ENCODE data around the gene USP1. TPM values are rescaled to one million over a fixed set of nuclear protein-coding genes. Genes with fewer than 3 reads are reported as not detected.

The USP1 gene
- total RNA-seq, 1 experiment from 2014 or later, result 30.2 TPM

DNA sequence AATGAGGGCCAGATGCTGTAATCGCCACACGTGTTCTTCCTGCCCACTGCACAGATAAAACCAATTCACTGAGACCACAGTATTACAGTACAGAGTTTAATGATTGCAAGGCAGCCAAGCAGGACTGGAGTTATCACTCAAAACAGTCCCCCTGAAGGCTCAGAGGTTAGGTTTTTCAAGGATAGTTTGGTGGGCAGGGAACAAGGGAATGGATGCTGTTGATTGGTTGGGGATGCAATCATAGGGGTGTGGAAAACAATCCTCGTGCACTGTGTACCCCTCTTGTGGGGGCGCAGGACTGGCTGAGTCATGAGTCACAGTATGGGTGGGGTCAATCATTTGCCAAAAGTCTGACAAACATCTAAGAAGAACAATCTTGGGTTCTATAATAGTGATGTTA lies 12.4 kb upstream of the USP1 start:
- in situ Hi-C loops (cut with HindIII; ENCODE audit: low pct_unique_long_range_greater_than_20kb, low sequenced_read_pairs), result no loop called here
- peak; percentile 78 for DNase-seq (ENCODE audit: low read depth)

DNA sequence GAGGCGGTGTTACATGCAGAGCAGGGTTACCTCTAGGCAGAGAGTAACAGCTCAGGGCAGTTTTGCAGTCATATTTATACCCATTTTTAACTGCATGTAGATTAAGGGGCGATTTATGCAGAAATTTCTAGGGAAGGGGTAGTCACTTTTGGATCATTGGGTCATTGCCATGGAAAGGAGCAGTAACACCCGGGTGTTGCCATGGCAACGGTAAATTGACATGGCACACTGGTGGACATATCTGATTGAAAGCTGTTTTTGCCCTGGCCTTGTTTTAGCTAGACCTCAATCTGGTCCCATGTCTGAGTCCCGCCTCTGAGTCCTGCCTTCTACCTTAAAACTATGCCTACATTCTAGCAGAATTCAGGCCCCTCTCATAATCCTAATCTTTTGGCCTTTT lies 11.8 kb upstream of the USP1 start:
- DNase-seq (ENCODE audit: low read depth), result no peak
- in situ Hi-C loops (cut with HindIII; ENCODE audit: low pct_unique_long_range_greater_than_20kb, low sequenced_read_pairs), result no loop called here

DNA sequence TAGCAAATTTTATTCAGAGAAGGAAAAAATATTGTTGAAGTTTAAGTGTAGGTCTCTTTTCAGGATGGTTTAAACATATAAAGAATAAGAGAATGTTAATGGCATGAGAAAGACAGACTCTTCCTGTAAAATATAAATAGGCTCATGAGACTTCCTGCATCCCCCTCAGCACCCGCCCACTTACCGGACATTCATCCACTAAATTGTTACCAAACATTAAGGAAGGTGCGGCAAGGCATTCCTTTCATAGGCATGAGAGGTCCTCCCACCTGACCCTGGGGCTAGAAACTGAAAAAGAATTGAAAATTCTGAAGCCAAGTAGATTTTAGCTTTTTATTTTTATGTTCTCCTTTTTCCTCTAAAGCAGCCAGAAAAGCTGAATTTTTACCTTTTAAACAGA lies 10.6 kb upstream of the USP1 start:
- DNase-seq (ENCODE audit: low read depth), result no peak
- in situ Hi-C loops (cut with HindIII; ENCODE audit: low pct_unique_long_range_greater_than_20kb, low sequenced_read_pairs), result no loop called here

DNA sequence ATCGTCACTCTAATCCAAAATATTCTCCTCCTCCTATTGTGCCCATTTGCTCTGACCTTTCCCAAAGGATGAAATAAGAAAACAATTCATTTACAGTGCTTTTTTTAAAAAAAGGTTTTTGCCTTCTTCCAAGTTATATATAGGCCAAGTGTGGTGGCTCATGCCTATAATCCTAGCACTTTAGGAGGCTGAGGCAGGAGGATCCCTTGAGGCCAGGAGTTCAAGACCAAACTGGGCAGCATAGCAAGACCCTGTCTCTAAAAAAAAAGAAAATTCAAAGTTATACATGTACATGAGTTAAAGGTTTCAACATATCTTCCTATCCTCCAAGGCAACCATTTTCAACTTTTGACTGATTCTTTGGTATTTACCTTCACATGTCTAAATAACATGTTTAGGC lies 10.1 kb upstream of the USP1 start:
- in situ Hi-C loops (cut with HindIII; ENCODE audit: low pct_unique_long_range_greater_than_20kb, low sequenced_read_pairs), result no loop called here
- no peak for DNase-seq (ENCODE audit: low read depth)

GRCh38 chr1:62428351-62428750 lies 8.5 kb upstream of the USP1 start:
- peak; percentile 18 for DNase-seq (ENCODE audit: low read depth)
- in situ Hi-C loops (cut with HindIII; ENCODE audit: low pct_unique_long_range_greater_than_20kb, low sequenced_read_pairs), result no loop called here

DNA sequence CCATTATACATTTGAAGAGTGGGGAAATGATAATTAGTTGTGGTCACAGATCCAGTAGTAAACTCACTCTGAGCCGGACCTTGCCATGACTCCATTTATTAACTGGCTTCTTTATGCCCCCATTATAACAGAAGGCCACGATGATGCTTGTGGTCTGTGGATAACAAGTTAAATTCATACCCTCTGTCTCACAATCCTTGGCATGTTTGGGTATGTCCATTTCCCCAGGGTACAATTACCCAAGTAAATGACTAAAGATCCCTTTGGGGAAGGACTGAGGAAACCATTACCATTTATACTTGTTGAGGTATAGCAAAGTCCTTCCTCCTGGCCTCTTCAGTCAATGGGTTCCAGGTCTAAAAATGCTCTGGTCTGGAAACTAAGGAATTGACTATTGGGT lies 7.3 kb upstream of the USP1 start:
- no peak for DNase-seq (ENCODE audit: low read depth)
- in situ Hi-C loops (cut with HindIII; ENCODE audit: low pct_unique_long_range_greater_than_20kb, low sequenced_read_pairs), result no loop called here

- no peak for DNase-seq (ENCODE audit: low read depth)
- in situ Hi-C loops (cut with HindIII; ENCODE audit: low pct_unique_long_range_greater_than_20kb, low sequenced_read_pairs), result no loop called here
Measured at GRCh38 chr1:62433861-62434617, 2.8 kb upstream of the USP1 start.

- no peak for DNase-seq (ENCODE audit: low read depth)
- in situ Hi-C loops (cut with HindIII; ENCODE audit: low pct_unique_long_range_greater_than_20kb, low sequenced_read_pairs), result no loop called here
Measured at GRCh38 chr1:62434618-62435001, 2.2 kb upstream of the USP1 start.

DNA sequence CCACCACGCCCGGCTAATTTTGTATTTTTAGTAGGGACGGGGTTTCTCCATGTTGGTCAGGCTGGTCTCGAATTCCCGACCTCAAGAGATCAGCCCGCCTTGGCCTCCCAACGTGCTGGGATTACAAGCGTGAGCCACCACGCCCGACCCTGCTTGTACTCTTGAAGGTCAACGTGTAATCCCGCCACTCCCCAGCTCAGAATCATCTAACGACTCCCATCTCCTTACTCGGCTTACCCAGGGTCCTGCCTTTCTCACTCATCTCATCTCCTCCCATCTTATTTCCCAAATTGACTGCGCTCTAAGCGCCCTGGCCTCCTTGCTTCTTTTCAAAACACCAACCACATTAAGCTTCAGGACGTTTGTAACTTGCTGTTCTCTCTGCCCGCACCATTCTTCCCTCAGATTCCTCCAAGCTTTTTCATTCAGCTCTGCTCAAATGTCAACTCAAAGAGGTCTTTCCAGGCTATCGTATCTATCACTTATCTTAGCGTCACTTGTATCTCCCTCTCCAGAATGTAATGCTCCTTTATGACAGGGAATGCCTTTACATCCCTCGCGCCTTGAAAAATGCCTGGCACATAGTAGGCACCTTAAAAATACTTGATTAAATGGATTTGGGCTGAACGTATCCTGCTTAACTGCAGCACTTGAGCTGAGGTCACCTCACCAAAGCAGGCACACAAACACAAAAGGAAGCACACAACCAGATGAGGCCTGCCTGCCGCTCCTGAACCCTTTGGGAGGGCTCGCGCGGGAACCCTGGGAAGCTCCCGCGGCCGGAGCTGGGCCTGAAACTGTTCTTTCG lies 1.4 kb upstream of the USP1 start:
- no peak for DNase-seq (ENCODE audit: low read depth)
- in situ Hi-C loops (cut with HindIII; ENCODE audit: low pct_unique_long_range_greater_than_20kb, low sequenced_read_pairs), result no loop called here

- no peak for DNase-seq (ENCODE audit: low read depth)
- in situ Hi-C loops (cut with HindIII; ENCODE audit: low pct_unique_long_range_greater_than_20kb, low sequenced_read_pairs), result no loop called here
Measured at GRCh38 chr1:62436039-62436465, 797 bp upstream of the USP1 start.

- in situ Hi-C loops (cut with HindIII; ENCODE audit: low pct_unique_long_range_greater_than_20kb, low sequenced_read_pairs), result no loop called here
- no peak for DNase-seq (ENCODE audit: low read depth)
Measured at GRCh38 chr1:62437273-62437940, 558 bp downstream of the USP1 start.

GRCh38 chr1:62438163-62438562 lies 1.3 kb downstream of the USP1 start:
- peak; percentile 18 for DNase-seq (ENCODE audit: low read depth)
- in situ Hi-C loops (cut with HindIII; ENCODE audit: low pct_unique_long_range_greater_than_20kb, low sequenced_read_pairs), result no loop called here

DNA sequence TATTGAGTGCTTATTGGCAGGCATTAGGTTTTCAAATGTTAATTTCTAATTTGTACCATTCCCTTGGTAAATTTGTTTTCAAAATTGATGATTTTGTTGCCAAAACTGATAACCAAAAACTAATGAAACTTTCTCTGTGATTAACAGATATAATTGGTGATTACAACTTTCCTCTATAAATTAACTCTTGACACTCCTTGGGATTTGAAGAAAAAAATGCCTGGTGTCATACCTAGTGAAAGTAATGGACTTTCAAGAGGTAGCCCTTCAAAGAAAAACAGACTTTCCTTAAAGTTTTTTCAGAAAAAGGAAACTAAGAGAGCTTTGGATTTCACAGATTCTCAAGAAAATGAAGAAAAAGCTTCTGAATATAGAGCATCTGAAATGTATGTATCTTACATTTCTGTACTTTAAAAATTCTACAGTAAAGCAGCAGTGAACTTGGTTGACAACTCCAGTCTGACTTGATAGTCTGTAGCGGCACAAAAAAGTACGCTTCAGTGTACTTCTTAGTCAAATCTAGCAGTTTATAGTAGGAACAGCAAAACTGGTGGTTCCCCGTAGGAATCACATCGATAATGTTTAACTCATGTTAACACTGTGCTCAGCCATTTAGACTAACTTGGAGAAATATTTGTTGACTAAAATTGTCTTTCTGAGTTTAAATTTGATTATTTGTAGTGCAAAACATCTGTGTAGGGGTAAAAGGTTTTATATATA lies 3.0 kb downstream of the USP1 start:
- DNase-seq (ENCODE audit: low read depth), result peak; percentile 30
- in situ Hi-C loops (cut with HindIII; ENCODE audit: low pct_unique_long_range_greater_than_20kb, low sequenced_read_pairs), result no loop called here

DNA sequence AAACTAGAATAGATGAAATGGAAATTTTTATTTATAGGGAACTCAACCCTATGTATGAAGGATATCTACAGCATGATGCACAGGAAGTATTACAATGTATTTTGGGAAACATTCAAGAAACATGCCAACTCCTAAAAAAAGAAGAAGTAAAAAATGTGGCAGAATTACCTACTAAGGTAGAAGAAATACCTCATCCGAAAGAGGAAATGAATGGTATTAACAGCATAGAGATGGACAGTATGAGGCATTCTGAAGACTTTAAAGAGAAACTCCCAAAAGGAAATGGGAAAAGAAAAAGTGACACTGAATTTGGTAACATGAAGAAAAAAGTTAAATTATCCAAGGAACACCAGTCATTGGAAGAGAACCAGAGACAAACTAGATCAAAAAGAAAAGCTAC lies 7.9 kb downstream of the USP1 start:
- in situ Hi-C loops (cut with HindIII; ENCODE audit: low pct_unique_long_range_greater_than_20kb, low sequenced_read_pairs), result no loop called here
- DNase-seq (ENCODE audit: low read depth), result no peak

DNA sequence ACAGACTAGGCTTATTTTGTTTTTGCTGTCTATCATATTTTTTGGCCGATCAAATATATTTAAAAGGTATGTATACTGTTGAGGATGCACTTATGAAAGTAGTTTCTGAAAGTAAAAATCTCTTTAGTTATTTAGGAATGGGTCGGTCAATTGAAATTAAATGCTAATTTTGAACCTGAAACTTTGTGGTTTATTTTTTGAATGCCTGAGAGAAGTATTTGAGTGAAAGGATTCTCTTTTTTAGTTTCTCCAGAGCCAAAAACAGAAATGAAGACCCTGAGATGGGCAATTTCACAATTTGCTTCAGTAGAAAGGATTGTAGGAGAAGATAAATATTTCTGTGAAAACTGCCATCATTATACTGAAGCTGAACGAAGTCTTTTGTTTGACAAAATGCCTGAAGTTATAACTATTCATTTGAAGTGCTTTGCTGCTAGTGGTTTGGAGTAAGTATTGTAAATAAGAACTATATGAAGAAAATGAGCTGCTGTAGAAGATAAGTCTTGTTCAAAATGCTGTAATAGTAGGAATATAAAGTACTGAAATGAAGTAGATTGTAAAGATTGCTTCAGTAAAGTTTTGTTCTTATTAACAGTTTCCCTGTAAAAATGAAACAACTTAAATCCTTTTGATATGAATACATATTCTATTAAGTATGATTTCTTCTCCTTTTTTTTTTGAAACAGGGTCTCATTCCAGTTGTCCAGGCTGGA lies 11.5 kb downstream of the USP1 start:
- no peak for DNase-seq (ENCODE audit: low read depth)
- in situ Hi-C loops (cut with HindIII; ENCODE audit: low pct_unique_long_range_greater_than_20kb, low sequenced_read_pairs), result no loop called here

GRCh38 chr1:62450301-62450700 lies 13.5 kb downstream of the USP1 start:
- in situ Hi-C loops (cut with HindIII; ENCODE audit: low pct_unique_long_range_greater_than_20kb, low sequenced_read_pairs), result no loop called here
- no peak for DNase-seq (ENCODE audit: low read depth)

- in situ Hi-C loops (cut with HindIII; ENCODE audit: low pct_unique_long_range_greater_than_20kb, low sequenced_read_pairs), result no loop called here
- no peak for DNase-seq (ENCODE audit: low read depth)
Measured at GRCh38 chr1:62452951-62453350, 16.1 kb downstream of the USP1 start.

DNA sequence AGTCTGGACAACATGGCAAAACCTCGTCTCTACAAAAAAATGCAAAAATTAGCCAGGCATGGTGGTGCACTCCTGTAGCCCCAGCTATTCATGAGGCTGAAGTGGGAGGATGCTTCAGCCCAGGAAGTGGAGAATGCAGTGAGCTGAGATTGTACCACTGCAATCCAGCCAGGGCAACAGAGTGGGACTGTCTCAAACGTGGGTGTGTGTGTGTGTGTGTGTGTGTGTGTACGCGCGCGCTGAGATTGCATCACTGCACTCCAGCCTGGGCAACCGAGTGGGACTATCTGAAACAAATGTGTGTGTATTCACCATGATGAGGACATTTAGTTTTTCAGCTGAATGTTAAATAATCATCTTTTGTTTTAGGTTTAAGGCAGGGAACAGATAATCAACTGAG lies 21.1 kb downstream of the USP1 start:
- in situ Hi-C loops (cut with HindIII; ENCODE audit: low pct_unique_long_range_greater_than_20kb, low sequenced_read_pairs), result no loop called here
- no peak for DNase-seq (ENCODE audit: low read depth)
